HEK293 (cell line): ENCODE data around the gene POFUT2.
A peak's percentile ranks its signal among the peaks of the same experiment; 100 is the strongest.

Experiments used
- CTCF ChIA-PET: fragments of 350-600 bp; formaldehyde crosslinking; extraction: SDS; loops from one replicate; lab custom pipeline; 2021; ENCODE audit warnings: antibody characterized with exemption; lab: Yijun Ruan, JAX
- POLR2A ChIA-PET: fragments of 300-600 bp; formaldehyde crosslinking; extraction: SDS; loops from one replicate; lab custom pipeline; 2020; ENCODE audit warnings: antibody characterized with exemption, inconsistent platforms; lab: Yijun Ruan, JAX
- H3K27ac ChIP-seq: fragments of 200-500 bp; sonication (Bioruptor generic); 2 replicates; pipeline ENCODE4 v1.5.1; 2014; ENCODE audit warnings: low read depth, low read length, control low read depth, inconsistent platforms; ENCODE audit errors: extremely low read depth
- H3K36me3 ChIP-seq, 2 experiments: fragments of 200-500 bp in 1 of 2; sonication (Bioruptor generic) in 1 of 2; 1 replicate in 1 of 2; 2 replicates in 1 of 2; pipeline ENCODE4 v1.5.1; 2014 to 2017; ENCODE audit warnings: inconsistent platforms in 2 of 2, low read length in 2 of 2; ENCODE audit not compliant: control insufficient read depth in 2 of 2, insufficient read depth in 1 of 2
- H3K4me1 ChIP-seq: fragments of 200-500 bp; sonication (Bioruptor generic); 2 replicates; pipeline ENCODE4 v1.5.1; 2014; ENCODE audit warnings: mild to moderate bottlenecking, low read length, inconsistent platforms; ENCODE audit not compliant: control insufficient read depth, insufficient read depth
- H3K4me3 ChIP-seq: 2 replicates; pipeline ENCODE4 v1.5.1; 2011; ENCODE audit warnings: low read depth, mild to moderate bottlenecking, control low read depth, low read length, moderate library complexity
- H3K9me3 ChIP-seq: fragments of 200-500 bp; sonication (Bioruptor generic); 2 replicates; pipeline ENCODE4 v1.5.1; 2014; ENCODE audit warnings: low read depth, low read length, inconsistent platforms; ENCODE audit not compliant: control insufficient read depth, insufficient read depth
- INSM2 ChIP-seq: fragments of 450-650 bp; formaldehyde crosslinking; IDR thresholded peaks from 2 replicates; pipeline ENCODE4 v1.5.1; 2016; ENCODE audit warnings: missing biosample characterization, missing genetic modification characterization
- KLF16 ChIP-seq: fragments of 450-650 bp; formaldehyde crosslinking; IDR thresholded peaks from 2 replicates; pipeline ENCODE4 v1.5.1; 2017; ENCODE audit warnings: missing biosample characterization, missing genetic modification characterization
- PATZ1 ChIP-seq: fragments of 450-650 bp; formaldehyde crosslinking; IDR thresholded peaks from 2 replicates; pipeline ENCODE4 v1.5.1; 2016; ENCODE audit warnings: missing biosample characterization, missing genetic modification characterization
- PRDM4 ChIP-seq: fragments of 450-650 bp; formaldehyde crosslinking; IDR thresholded peaks from 2 replicates; pipeline ENCODE4 v1.5.1; 2017; ENCODE audit warnings: missing biosample characterization, missing genetic modification characterization
- SETDB1 ChIP-seq: IDR thresholded peaks from one replicate; pipeline ENCODE4 v1.6.1; 2017; ENCODE audit warnings: mild to moderate bottlenecking, low read length, moderate library complexity, mixed read lengths; ENCODE audit not compliant: insufficient read length
- ZBTB17 ChIP-seq: fragments of 450-650 bp; formaldehyde crosslinking; IDR thresholded peaks from 2 replicates; pipeline ENCODE4 v1.5.1; 2016; ENCODE audit warnings: missing biosample characterization, missing genetic modification characterization
- ZBTB49 ChIP-seq: fragments of 450-650 bp; formaldehyde crosslinking; IDR thresholded peaks from 2 replicates; pipeline ENCODE4 v1.5.1; 2016; ENCODE audit warnings: missing biosample characterization, missing genetic modification characterization, low read depth
- ZNF362 ChIP-seq: fragments of 450-650 bp; formaldehyde crosslinking; IDR thresholded peaks from 2 replicates; pipeline ENCODE4 v1.5.1; 2016; ENCODE audit warnings: missing biosample characterization, missing genetic modification characterization
- ZNF513 ChIP-seq: fragments of 450-650 bp; IDR thresholded peaks from 2 replicates; pipeline ENCODE4 v1.5.1; 2018; ENCODE audit warnings: missing biosample characterization, missing genetic modification characterization
- ZNF585B ChIP-seq: fragments of 450-650 bp; formaldehyde crosslinking; IDR thresholded peaks from 2 replicates; pipeline ENCODE4 v1.5.1; 2016; ENCODE audit warnings: missing biosample characterization, missing genetic modification characterization
- ZNF660 ChIP-seq: fragments of 450-650 bp; IDR thresholded peaks from 2 replicates; pipeline ENCODE4 v1.5.1; 2018; ENCODE audit warnings: missing biosample characterization, mild to moderate bottlenecking, missing genetic modification characterization
- ZNF707 ChIP-seq: fragments of 450-650 bp; formaldehyde crosslinking; IDR thresholded peaks from 2 replicates; pipeline ENCODE4 v1.5.1; 2016; ENCODE audit warnings: missing biosample characterization, missing genetic modification characterization
- ZNF747 ChIP-seq: fragments of 450-650 bp; formaldehyde crosslinking; IDR thresholded peaks from 2 replicates; pipeline ENCODE4 v1.5.1; 2016; ENCODE audit warnings: missing biosample characterization, missing genetic modification characterization

The POFUT2 gene

GRCh38 chr21:45220071-45220481 lies 67.6 kb downstream of the POFUT2 start (continued):
- no peak for TF ChIP-seq INSM2 (tag by site-specific recombination)
- no peak for TF ChIP-seq KLF16 (tag by site-specific recombination)
- TF ChIP-seq ZNF513 (tag by site-specific recombination), result no peak
- TF ChIP-seq ZNF660 (tag by site-specific recombination), result no peak

GRCh38 chr21:45219517-45219916 lies 68.2 kb downstream of the POFUT2 start:
- Histone ChIP-seq H3K4me3 (no peak overlapping the region), H3K36me3 (peaks cover 0 to 6% of the 10 kb centered on the region in 2 experiments; a peak in 1 of 3 replicates), H3K9me3 (no peaks in the 10 kb centered on the region), H3K4me1 (no peaks in the 10 kb centered on the region), H3K27ac (no peak overlapping the region)
- CTCF ChIA-PET, result interaction anchor here (0.8 kb wide), 1 partner anchor 82 kb away, joined by 4 read pairs; no protein-coding TSS in a partner anchor
- POLR2A ChIA-PET, result no interaction called here
- no peak for TF ChIP-seq ZNF747 (tag by site-specific recombination)
- TF ChIP-seq ZNF707 (tag by site-specific recombination), result no peak
- no peak for TF ChIP-seq PRDM4
- no peak for TF ChIP-seq PATZ1 (tag by site-specific recombination)
- no peak for TF ChIP-seq ZBTB17 (tag by site-specific recombination)
- no peak for TF ChIP-seq ZNF585B (tag by site-specific recombination)
- TF ChIP-seq ZNF362 (tag by site-specific recombination), result no peak

- H3K27ac ChIP-seq, result no peak overlapping the region
- ChIA-PET CTCF (interaction anchor here (1.0 kb wide), 1 partner anchor 77 kb away, joined by 3 read pairs; no protein-coding TSS in a partner anchor), POLR2A (no interaction called here)
- H3K4me3 ChIP-seq, result no peak overlapping the region
- H3K9me3 ChIP-seq, result no peaks in the 10 kb centered on the region
- peaks cover 0 to 6% of the 10 kb centered on the region in 2 experiments; a peak in 1 of 3 replicates for H3K36me3 ChIP-seq
- no peaks in the 10 kb centered on the region for H3K4me1 ChIP-seq
- no peak for TF ChIP-seq ZBTB49 (tag by site-specific recombination)
- peak; percentile 19 for TF ChIP-seq SETDB1
Observed at GRCh38 chr21:45217010-45217409, 70.7 kb downstream of the POFUT2 start.
